GM18858 (cell line): ENCODE data around the gene FRMD4A.

Experiments used
- ATAC-seq: cut with Tn5 transposase; IDR thresholded peaks from one replicate; pipeline ENCODE4 v1.9.1; 2021; ENCODE audit not compliant: unreplicated experiment

The FRMD4A gene

DNA sequence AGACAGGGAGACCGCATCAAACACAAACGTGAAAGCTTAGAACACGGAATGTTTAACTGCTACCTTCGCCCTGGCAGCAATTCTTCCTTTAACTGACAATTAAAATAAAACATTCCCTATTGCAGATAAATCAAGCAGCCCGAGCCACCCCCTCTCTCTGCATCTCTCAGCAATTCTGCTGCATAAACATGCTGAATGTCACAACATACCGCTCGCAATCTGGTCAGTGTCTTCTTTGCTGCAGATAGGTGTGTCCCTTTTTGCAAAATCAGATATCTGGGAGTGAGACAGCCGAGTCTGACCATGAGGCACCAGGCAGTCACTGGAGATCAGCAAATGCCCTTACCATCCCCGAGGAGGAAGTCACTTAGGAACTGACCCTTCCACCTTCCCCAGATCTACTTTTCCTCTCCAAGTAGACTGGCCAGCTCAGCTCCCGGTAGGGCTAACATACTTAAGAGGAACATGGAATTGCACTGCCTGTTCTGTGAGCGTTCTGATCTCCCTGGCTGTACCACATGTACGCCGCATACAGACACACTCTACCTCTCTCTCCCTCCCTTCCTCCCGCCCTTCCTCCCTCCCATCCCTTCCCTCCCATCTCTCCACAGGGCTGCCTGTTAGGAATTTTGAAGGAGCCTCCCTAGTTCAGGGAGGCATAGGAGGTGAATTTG lies at the start of gene FRMD4A:
Gene FRMD4A, minus strand, starts transcription at position 537 of the 674 bp plus-strand sequence.
- ATAC-seq, result no peak

GRCh38 chr10:14379556-14380280 lies 49.0 kb upstream of the FRMD4A start:
- no peak for ATAC-seq

DNA sequence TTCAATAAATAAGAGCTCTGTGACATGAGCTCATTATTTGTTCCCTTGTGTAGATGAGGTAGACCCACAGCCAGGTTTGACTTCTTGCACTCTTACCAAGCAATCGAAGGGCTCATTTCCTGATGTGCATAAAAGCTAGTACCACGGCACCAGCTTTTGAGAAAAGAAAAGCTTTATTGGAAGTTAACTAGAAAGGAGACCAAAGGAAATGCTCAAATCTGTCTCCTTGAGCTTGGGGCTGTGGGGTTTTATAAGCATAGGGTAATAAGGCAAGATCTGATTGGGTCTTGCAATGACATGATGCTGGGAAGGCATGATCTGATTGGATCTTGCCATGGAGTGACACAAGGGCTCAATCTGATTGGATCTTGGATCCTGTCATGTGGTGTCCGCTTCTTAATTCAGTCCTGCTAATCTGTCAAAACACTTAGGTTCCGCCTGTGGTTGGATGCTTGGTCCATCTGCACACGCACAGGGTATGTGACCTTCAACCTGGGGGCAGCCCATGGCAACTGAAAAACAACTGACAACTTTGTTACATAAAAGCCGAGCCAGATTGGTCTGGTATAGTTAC lies 47.8 kb upstream of the FRMD4A start:
- ATAC-seq, result no peak

- ATAC-seq, result no peak
Observed at GRCh38 chr10:14377591-14378175, 47.0 kb upstream of the FRMD4A start.

DNA sequence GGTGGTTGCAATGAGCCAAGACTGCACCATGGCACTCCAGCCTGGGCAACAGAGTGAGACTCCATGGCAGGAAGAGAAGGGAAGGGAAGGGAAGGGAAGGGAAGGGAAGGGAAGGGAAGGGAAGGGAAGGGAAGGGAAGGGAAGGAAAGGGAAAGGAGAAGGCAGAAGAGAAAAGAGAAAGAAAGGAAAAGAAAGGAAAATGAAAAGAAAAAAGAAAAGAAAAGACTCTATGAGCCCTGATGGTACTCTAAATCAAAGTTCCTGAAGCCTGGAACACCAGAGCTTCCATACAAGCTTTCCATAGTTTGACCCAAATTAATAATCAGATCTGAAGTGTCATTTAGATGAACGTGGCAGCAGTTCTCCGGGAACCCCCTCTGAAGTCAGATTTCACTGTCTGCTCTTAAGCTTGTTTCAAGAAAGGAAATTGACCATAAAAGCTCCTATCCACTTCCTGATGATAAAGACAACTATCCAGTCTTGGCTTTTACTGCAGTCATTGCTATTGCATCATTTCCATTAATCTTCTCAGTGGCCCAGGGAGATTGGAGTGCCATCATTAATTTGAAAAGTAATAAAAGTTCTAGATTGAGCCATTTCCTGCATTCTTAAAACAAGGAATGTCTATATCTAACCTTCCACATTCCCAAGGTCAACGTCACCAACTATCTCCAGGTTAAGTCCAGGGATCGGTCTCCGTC lies 44.2 kb upstream of the FRMD4A start:
- ATAC-seq, result no peak

- no peak for ATAC-seq
Observed at GRCh38 chr10:14372606-14373005, 41.9 kb upstream of the FRMD4A start.

DNA sequence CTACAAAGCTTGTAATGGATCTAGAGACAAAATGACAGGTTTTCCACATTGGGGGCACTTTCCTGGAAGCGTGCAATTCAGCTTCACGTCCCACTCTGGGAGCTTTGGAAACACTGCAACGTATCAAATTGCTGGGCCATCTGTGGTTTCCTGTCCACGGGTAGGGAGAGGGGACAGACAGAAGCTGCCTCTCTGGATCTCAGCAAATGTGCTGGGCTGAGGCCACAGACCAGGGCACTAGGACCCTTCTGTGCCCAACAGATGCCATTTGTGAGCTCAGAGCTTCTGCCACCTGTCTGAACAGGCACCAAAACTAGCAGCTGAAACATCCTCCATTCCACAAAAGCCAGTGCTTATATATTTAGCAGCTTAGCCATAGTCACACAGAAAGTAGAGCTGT lies 40.9 kb upstream of the FRMD4A start:
- no peak for ATAC-seq

DNA sequence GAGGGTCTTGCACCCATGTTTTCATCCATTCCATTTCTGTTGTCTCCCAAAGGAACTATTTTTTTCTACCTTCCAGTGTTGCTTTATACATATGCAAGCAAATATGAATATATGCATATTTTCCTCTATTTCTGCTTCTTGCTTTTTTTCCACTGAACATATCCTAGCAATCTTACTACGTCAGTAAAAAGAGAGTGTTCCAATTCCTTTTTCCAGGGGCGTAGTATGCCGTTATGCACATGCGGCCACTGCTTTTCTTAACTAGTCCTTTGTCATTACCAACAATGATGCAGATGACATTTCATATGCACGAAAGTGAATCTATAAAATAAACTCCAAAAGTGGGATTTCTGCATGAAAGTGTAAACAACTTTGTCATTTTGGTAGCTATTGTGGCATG lies 40.2 kb upstream of the FRMD4A start:
- no peak for ATAC-seq

DNA sequence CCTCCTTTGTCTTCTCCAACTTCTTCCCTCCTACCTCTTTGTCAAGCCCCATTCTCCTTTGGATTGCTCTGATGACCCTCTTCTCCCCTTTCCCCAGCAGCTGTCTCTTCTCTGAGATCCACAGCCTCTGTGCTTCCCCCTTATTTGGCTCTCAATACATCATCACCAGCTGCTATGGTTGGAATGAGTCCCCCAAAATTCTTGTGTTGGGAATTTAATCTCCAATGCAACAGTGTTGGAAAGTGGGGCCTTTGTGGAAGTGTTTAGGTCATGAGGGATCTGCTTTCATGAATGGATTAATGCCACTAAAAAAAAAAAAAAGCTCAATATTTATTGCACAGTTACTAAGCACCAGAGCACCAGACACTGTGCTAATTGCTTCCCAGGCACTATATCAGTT lies 39.2 kb upstream of the FRMD4A start:
- no peak for ATAC-seq

GRCh38 chr10:14366760-14367159 lies 36.0 kb upstream of the FRMD4A start:
- no peak for ATAC-seq

GRCh38 chr10:14365266-14365665 lies 34.5 kb upstream of the FRMD4A start:
- no peak for ATAC-seq

- no peak for ATAC-seq
Observed at GRCh38 chr10:14362104-14362503, 31.4 kb upstream of the FRMD4A start.

GRCh38 chr10:14360961-14361360 lies 30.2 kb upstream of the FRMD4A start:
- no peak for ATAC-seq

DNA sequence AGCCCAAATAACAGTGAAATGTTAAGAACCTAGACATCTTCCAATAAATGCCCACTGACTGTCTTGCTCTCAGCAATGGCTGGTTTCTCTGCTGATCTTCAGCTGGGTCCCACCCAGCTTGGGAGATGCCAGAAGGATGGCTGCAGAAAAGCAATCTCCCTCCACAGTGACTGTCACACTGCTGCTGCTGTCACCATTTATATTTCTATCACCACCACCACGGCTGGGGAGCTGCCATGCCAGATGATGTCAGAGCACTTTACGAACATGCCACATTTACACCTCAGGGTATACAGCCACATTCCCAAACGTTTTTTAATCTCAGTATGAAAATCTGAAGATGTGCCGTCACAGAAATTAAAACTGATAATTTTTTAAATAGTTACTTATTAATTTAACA lies 29.8 kb upstream of the FRMD4A start:
- ATAC-seq, result no peak

DNA sequence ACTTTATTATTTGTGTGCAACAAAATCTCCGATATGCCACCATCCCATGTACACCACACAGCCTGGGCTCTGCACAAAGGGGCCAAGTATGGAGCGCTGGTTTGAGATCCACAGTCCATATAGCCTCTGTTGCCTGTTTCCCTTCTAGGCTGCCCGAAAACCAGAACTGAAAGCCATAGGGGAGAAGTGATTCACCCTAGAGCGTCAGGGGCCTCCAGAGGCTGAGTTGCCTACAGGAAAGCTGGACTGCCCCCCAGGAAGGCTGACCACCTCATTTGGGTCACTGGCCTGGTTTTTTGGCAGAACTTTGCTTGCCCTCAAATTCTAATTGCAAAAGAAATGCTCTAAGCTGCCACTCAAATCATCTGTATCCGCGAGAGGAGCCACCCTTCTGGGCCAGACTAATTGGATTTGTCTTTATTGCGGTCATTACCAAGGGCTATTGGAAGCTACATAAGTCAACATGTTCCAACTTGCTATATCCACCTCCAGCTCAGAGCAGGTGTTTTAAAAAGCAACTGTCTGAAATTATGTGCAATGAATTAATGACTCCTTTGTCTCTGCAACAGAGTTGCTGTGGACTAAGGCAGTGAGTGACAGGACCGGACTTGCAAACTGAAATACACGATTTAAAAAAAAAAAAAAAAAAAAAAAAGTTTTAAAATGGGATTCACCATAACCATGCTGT lies 28.3 kb upstream of the FRMD4A start:
- no peak for ATAC-seq

GRCh38 chr10:14356921-14357320 lies 26.2 kb upstream of the FRMD4A start:
- ATAC-seq, result no peak

- no peak for ATAC-seq
Observed at GRCh38 chr10:14355750-14356149, 25.0 kb upstream of the FRMD4A start.

GRCh38 chr10:14353291-14353913 lies 22.7 kb upstream of the FRMD4A start:
- no peak for ATAC-seq

GRCh38 chr10:14350006-14350405 lies 19.3 kb upstream of the FRMD4A start:
- ATAC-seq, result no peak

DNA sequence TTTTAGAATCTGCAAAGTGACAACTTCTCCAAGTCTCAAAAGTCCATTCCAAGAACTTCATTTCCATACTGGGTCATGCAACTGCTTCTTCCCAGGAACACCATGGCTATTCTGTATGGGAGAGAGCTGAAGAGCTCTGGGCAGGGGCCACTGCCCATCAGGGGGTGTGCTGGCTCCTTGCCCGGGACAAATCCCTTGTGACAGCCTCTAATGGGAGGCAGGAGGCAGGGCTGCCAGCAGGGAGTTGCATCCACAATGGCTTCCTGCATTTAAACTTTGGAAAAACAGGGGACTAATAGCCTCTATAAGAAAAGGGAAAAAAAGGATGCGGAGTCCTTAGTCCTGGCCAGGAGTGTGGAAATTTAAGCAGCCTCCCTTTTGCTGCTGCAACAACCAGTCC lies 18.4 kb upstream of the FRMD4A start:
- ATAC-seq, result no peak
